ENCODE results near the gene S1PR2. TPM values are rescaled to one million over a fixed set of nuclear protein-coding genes. Genes with fewer than 3 reads are reported as not detected.

The S1PR2 gene
- polyA plus RNA-seq, 1 experiment: 12.5 TPM

GRCh38 chr19:10190026-10190425, 41.1 kb downstream of the S1PR2 start:
- POLR2A ChIA-PET: no interaction called here
- Histone ChIP-seq H3K36me3 (ENCODE audit: control insufficient read depth, insufficient read depth, low read length) (peaks cover 1% of the 10 kb centered on the region; the same call in 1 of the 2 replicates), H3K27me3 (ENCODE audit: control insufficient read depth, insufficient read depth, low read length) (no peaks in the 10 kb centered on the region), H3K4me3 (ENCODE audit: low read depth, low read length) (no peak overlapping the region)
- CTCF ChIA-PET: interaction anchor here (0.7 to 1.2 kb wide), 2 partner anchors 10 to 25 kb away, joined by 3 read pairs; no protein-coding TSS in a partner anchor
- DNase-seq (ENCODE audit: low read depth): no peak
- no peak for TF ChIP-seq CTCF (IDR thresholded peaks at IDR 0.05; ENCODE audit: insufficient read depth, low read depth, low read length)

- no peak for DNase-seq (ENCODE audit: low read depth)
- TF ChIP-seq CTCF (IDR thresholded peaks at IDR 0.05; ENCODE audit: insufficient read depth, low read depth, low read length): no peak
- POLR2A ChIA-PET: no interaction called here
- Histone ChIP-seq H3K27me3 (ENCODE audit: control insufficient read depth, insufficient read depth, low read length) (no peaks in the 10 kb centered on the region), H3K4me3 (ENCODE audit: low read depth, low read length) (no peak overlapping the region), H3K36me3 (ENCODE audit: control insufficient read depth, insufficient read depth, low read length) (peaks cover 3% of the 10 kb centered on the region)
- CTCF ChIA-PET: interaction anchor here (1.2 to 2.2 kb wide), 2 partner anchors 11 to 61 kb away, joined by 3 to 9 read pairs; no protein-coding TSS in a partner anchor
Observed at GRCh38 chr19:10189616-10190015, 41.5 kb downstream of the S1PR2 start.

- Histone ChIP-seq H3K36me3 (ENCODE audit: control insufficient read depth, insufficient read depth, low read length) (peaks cover 3% of the 10 kb centered on the region), H3K4me3 (ENCODE audit: low read depth, low read length) (no peak overlapping the region), H3K27me3 (ENCODE audit: control insufficient read depth, insufficient read depth, low read length) (no peaks in the 10 kb centered on the region)
- POLR2A ChIA-PET: no interaction called here
- DNase-seq (ENCODE audit: low read depth): no peak
- CTCF ChIA-PET: interaction anchor here (1.1 to 2.2 kb wide), 2 partner anchors 63 to 72 kb away, joined by 5 to 9 read pairs; no protein-coding TSS in a partner anchor
- TF ChIP-seq CTCF (IDR thresholded peaks at IDR 0.05; ENCODE audit: insufficient read depth, low read depth, low read length): no peak
Observed at GRCh38 chr19:10187315-10187714, 43.8 kb downstream of the S1PR2 start.

- no peak for DNase-seq (ENCODE audit: low read depth)
- no peaks in the 10 kb centered on the region for H3K27me3 ChIP-seq (ENCODE audit: control insufficient read depth, insufficient read depth, low read length)
- no peak overlapping the region for H3K4me3 ChIP-seq (ENCODE audit: low read depth, low read length)
- ChIA-PET CTCF (interaction anchor here (0.6 kb wide), 1 partner anchor 38 kb away, joined by 3 read pairs; no protein-coding TSS in a partner anchor), POLR2A (no interaction called here)
- peaks cover 6% of the 10 kb centered on the region; the same call in 1 of the 2 replicates for H3K36me3 ChIP-seq (ENCODE audit: control insufficient read depth, insufficient read depth, low read length)
- TF ChIP-seq CTCF (IDR thresholded peaks at IDR 0.05; ENCODE audit: insufficient read depth, low read depth, low read length): no peak
Observed at GRCh38 chr19:10184636-10185035, 46.5 kb downstream of the S1PR2 start.

GRCh38 chr19:10183926-10184325, 47.2 kb downstream of the S1PR2 start:
- peaks cover 6% of the 10 kb centered on the region; the same call in 1 of the 2 replicates for H3K36me3 ChIP-seq (ENCODE audit: control insufficient read depth, insufficient read depth, low read length)
- no peaks in the 10 kb centered on the region for H3K27me3 ChIP-seq (ENCODE audit: control insufficient read depth, insufficient read depth, low read length)
- DNase-seq (ENCODE audit: low read depth): no peak
- H3K4me3 ChIP-seq (ENCODE audit: low read depth, low read length): no peak overlapping the region
- TF ChIP-seq CTCF (IDR thresholded peaks at IDR 0.05; ENCODE audit: insufficient read depth, low read depth, low read length): no peak
- CTCF ChIA-PET: no interaction called here
- POLR2A ChIA-PET: no interaction called here

Data from BJ (cell line).